COLO668 (cell line): ENCODE results near the gene DLGAP4.

Experiments used
- DNase-seq: peaks from one replicate; lab custom pipeline; 2025; ENCODE audit not compliant: unreplicated experiment; lab: John Stamatoyannopoulos, UW

DLGAP4 gene, protein sequence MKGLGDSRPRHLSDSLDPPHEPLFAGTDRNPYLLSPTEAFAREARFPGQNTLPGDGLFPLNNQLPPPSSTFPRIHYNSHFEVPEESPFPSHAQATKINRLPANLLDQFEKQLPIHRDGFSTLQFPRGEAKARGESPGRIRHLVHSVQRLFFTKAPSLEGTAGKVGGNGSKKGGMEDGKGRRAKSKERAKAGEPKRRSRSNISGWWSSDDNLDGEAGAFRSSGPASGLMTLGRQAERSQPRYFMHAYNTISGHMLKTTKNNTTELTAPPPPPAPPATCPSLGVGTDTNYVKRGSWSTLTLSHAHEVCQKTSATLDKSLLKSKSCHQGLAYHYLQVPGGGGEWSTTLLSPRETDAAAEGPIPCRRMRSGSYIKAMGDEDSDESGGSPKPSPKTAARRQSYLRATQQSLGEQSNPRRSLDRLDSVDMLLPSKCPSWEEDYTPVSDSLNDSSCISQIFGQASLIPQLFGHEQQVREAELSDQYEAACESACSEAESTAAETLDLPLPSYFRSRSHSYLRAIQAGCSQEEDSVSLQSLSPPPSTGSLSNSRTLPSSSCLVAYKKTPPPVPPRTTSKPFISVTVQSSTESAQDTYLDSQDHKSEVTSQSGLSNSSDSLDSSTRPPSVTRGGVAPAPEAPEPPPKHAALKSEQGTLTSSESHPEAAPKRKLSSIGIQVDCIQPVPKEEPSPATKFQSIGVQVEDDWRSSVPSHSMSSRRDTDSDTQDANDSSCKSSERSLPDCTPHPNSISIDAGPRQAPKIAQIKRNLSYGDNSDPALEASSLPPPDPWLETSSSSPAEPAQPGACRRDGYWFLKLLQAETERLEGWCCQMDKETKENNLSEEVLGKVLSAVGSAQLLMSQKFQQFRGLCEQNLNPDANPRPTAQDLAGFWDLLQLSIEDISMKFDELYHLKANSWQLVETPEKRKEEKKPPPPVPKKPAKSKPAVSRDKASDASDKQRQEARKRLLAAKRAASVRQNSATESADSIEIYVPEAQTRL

DNA sequence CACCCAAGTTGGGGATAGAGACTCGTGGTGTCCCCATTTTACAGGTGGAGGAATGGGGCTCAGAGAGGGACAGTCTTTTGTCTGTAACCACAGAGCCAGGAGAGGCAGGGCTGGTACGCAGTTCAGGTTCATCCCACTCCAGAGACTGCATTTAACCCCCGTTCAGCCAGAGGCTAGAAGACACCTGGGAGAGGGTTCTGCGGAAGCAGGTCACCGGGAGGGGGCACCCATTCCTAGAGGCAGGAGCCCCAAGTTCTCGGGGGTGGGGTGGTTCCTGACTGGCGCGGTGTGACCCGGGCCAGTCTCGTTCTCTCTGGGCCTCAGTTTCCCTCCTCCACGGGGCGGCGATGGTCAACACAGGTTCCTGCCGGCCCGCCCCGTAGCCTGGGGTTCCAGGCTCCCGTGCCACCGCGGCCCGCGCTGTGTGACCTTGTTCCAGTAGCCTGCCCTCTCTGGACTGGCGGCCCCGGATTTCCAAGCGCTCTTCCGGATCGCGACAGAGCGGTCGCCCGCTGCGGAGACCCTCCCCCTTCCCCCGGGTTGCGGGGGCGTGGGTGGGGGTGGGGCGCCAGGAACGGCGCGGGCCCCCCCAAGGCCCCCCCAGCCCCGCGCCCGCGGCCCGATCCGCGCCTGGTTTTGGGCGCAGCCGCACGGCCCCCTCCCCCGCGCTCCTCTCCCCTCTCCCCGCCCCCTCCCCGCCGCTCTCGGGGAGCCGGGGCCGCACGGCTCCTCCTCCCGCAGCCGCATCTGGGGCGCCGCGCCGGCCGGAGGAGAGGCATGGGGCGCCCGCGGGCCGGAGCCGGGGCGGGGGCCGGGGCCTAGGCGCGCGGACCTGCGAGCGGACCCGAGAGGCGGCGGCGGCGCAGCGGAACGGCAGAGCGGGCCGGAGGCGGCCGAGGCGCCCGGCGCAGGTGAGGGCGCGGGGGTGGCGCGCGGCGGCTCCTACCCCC, at the start of gene DLGAP4:
TSS of gene DLGAP4 (plus strand) at position 738 of the 950 bp plus-strand sequence. CDS start 125,379 bp downstream, outside the sequence.
- peak; percentile 23 for DNase-seq

DNA sequence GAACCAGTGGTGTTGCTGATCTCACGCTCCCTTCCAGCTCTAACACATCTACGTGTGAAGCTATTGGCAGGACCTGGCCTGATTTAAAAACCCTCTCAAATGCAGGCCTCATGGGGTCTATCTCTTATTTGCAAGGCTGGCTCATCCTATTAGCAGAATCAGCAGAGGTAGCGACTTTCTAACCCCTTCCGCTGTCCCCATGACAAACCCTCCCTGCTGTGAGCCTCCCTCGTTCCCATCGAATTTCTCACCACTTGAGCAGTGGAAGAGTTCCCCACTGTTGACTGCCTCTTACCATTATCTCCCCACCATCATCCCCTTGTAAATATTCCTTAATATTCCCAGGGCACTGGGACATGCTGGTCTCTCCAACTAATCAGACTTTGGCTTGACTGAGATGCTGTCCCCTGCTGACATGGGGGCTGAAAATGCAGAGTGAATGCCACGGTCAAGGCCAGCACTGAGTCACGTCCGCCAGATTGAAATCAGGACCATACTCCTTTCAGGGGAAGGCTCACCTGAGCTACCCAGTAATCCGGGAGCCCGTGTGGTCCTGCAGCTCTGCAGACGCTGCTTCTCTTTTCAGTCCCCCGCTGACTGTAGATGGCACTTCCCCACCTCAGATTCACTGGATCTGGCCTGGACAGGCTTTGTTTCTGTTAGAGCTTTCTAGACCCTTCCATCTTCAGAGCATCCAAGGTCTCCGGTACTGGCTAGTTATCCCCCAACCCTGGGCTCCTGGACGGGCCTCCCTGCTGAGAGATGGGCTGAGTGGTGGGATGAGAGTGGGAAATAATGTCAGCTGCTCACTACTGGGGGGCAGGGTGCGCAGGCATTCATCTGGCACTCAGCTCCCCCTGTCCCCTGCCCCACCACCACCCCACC, 46.7 kb upstream of the DLGAP4 start:
- no peak for DNase-seq

DNA sequence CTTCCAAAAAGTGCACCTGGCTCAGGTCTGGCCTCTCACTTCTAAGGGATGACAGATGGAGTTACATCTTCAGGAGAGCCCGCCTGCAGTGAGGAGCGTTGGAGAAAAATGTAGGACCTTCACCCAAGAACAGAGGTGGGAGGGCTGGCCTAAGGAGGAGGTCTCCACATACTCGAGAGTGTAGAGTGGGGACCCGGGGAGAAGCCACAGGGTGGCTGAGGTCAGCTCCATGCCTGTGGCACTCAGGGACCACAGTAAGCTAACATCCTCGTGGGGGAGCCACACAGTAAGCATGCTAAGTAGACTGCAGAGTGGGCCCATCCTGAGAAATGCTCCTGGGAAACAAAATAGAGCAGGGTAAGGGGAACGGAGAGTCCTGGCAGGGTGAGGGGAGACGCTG, 45.8 kb upstream of the DLGAP4 start:
- no peak for DNase-seq

DNA sequence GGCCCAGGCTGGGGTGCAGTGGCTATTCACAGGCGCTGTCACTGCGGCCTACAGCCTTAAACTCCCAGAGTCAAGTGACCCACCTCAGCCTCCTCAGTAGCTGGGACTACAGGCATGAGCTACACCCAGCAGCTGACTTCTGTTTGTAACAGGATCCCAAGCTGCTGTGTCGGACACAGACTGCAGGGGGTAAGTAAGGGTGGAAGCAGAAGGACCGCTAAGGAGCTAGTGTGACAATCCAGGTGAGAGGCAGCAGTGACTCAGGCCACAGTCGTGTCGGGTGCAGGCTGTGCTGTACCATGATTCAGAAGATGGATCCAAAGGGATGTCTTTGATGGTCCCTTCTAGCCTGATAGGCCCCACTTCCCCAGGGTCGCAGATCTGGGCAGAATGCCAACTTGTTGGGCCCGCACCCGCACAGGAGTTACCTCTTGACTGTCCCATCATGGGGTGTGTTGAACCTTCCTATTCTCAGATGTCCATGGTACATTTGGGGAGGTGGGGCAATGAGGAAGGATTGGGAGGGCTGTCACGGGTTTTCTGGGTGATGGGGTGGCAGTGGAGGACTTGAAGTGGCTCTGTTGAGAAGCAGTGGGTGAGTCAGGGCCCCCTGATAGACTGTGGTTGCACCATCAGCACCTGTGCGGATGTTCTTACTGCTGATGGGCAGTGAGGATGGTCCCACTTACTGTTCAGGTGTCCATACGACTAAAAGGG, 44.6 kb upstream of the DLGAP4 start:
- no peak for DNase-seq

DNA sequence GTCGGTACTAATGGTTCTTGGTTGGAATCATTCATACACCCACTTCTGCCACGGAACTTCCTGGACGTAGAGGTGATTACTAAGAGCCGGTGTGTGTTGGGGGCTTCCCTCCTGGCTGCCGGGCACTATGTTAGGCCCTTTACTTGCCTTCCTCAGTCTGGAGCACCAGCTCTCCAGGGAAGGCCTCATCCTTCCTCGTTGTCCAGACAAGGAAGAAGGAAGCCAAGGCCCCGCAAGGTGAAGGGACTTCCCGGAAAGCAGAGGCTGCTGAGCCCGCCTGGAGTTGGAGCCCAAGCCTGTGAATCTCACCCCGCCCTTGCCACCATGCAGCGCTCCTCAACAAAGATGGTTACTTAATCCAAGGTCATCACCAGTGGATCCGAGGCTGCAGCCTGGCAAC, 43.7 kb upstream of the DLGAP4 start:
- no peak for DNase-seq

DNA sequence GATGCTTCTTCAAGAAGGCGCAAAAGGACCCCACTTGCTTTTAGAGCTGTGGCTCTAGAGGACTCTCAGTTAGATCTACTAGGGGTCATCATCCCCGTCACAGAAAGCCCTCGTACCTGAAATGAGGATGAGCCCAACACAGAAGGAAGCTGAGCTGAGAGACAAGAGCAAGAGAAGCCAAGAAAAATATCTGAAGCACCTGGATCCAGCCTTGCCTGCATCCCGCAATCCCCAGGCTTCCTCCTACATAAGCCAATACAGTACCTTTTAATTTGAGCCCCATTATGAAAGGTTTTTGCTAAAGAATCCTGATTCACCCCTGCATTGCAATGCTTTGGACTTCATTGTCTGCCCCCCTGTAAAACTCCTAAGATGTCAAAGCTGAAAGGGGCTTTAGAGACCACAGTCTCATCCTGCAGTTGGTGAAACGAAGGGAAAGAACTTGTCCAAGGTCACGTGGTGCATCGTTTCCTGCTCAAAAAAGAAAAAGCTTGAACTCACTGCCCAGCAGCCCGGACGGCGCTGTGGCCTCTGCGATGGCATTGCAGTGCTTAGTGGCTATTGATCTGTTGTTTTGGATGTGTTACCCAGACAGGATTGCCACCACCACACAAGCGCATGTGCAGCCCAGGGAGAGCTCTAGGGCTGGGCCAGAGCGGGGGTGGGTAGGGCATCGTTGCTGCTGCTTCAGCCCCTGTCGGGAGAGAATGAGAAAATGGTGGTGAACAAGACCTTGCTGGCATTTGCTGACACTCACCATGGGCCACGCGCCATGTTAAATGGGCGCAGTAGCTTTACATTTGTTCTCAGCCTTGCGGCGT, 41.5 kb upstream of the DLGAP4 start:
- no peak for DNase-seq

DNA sequence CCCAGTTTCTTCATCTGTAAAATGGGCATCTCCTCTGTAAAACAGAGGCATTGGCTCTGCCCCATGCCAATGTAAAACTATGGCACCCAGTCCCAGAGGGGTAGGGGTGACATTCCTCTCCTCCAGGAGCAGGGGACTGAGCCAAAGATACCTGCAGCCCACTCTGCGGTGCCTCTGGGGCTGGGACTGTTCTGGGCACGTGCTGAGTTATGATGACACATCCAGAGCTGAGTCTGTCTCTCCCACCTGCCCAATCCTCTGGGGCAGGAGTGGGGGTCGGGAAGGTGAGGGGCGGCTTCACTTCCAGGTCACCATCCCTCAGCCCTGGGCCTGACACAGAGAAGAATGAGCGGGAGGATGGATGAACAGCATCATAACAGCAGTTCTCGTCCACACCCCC, 40.0 kb upstream of the DLGAP4 start:
- DNase-seq, result no peak

DNA sequence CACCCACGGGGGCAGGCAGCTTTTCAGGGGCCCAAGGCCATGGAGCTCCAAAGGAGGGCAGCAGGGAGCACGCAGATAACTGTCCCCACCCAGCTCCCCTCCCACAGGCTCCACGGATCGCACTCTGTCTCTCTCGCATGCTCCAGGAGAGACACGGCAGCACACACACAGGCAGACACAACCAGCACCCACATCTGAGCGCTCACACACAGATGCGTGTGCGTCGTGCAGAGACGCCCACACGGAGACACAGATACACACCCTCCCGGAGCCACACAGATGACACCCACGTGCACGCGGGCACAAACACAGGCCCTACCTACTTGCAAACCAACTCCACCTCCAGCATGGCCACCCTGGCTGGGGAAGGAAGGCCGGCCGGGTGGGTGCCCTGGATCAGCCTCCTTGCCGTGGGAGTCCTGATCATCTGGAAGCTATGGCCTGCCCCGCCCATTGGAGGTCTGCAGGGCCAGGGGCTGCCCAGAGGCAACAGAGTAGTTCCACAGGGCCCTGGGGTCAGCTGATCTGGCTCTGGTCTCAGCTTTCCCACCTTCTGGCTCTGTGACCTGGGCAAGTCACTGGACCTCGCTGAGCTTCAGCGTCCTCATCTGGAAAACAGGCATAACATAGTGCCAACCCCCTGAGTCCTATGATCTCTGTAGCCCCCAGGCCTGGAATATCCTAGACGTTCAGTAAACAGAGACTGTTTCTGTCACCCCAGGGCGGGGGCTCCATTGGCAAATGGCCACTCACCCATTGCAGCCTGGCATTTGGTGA, 38.3 kb upstream of the DLGAP4 start:
- no peak for DNase-seq

DNA sequence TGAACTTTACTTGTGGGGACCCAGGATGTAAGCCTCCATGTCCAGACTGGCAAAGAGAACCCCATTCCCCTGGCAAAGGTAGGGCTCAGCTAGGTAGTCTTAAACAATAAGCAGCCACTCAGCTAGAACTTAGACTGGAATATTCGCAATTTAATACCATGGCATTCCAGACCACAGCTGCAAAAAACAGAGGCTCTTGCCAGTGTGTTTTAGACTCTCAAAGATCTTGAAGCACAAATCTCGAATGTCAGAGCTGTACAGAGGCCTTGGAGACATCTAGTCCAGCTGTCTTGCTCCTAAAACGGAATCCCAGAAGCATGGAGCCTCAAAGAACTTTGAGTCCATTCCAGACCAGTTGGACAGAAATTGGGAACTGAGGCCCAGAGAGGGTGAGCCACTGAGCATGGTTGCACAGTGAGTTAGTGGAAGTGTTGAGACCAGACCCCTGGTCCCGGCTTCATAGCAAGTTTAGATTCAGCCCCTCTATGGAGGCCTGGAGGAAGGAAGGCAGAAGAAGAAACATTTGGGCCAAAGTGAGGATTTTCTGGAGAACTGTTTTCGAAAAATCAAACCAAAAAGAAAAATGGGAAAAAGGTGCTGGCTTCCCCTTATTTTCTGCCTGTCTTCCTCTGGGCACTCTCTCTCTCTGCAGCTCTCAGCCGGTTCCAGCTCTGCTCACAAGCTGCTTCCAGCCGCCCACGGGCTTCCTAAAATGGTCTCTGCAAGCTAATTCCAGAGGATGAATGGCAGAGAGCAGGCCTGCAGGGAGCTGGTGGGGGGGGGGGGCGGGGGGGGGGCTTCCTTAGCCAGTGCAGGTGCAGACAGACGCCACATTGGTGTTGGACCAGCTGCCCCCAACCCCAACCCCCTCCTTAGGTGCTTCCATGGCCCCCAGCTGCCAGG, 37.4 kb upstream of the DLGAP4 start:
- DNase-seq, result no peak

DNA sequence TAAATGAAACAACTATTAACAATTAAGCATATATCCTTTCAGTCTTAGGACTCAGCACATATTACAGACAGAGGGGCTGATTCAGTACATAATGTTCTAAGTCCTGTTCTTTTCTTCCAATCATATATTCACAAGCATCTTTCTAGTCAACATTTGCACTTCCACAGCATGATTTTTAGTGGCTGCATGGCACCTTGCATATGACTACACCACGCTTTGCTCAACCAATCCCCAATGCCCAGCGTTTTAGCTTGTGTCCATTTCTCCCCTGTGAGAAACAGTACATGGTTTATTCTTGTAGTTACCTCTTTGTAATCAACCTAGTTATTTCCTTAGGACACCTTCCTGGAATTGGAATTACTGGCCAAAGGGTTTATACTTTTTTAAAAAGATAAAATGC, 36.6 kb upstream of the DLGAP4 start:
- no peak for DNase-seq

DNA sequence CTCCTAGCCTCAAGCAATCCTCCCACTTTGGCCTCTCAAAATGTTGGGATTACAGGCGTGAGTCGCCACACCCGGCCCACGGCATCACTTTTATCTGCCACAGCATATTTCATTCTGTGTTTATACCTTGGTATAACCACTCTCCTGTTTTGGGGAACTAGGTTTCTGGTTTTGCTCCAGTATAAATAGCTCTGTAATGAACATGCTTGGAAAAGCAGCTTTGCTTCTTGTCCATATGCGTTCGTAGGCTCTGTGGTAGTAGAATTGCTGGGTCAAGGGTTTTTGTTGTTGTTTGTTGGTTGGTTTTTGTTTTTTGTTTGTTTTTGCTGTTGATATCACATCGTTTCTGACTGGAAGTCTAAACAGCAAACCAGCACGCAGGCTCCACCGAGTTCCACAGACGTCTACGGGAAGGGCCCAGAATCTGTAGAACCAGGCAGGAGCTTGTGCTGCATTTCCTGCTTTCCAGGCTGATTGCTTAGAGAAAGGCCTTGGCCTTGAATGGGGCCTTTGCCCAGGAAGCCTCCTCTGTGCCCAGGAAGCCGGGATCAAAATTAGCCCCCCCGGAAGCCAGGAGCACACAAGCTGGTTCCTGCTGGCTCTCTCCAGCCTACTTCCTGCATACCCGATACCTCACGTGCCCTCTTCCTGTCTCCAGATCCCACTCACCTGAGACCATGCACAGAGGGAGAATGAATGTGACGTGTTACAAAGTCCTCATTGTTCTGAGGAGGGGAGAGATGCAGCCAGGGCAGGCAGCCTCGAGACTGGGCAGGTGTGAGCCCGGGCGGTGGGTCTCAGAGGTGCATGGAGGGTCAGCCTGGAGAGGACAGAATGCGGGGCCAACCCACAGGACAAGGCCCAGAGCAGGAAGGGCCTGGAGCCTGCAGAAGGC, 35.1 kb upstream of the DLGAP4 start:
- DNase-seq, result no peak

DNA sequence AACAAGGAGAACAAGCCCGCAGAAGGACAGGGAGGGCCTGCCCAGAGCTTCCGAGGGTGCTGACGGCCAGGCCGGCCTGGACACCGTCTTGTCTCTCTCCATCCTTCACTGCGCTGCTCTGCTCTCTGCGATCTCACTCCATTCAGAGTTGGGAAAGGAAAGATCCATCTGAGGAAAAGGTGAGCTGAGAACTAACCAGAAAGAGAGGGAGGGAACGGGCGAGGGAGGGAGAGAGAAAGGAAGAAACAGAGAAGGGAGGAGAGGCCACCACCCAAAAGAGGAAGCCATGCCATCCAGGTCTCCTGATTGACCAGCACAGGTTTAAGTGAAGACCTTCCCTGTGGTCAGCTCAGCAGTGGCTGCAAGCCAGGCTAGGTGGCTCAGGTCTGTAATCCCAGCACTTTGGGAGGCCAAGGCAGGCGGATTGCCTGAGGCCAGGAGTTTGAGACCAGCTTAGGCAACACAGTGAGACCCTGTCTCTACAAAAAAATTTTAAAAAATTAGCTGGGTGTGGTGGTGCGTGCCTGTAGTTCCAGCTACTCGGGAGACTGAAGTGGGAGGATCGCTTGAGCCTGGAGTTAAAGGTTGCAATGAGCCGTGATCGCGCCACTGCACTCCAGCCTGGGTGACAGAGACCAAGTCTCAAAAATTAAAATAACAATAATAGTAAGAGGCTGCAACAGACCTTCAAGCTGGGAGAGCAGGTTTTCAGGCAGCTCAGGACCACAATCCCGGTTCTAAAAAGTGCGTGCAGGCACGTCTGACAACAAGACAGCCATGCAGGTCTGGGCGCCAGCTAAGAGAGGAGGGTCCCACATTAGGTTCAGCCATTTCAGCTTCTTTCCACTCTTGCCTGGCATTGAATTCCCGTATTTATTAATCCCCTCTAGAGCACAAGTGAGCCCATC, 34.2 kb upstream of the DLGAP4 start:
- no peak for DNase-seq

DNA sequence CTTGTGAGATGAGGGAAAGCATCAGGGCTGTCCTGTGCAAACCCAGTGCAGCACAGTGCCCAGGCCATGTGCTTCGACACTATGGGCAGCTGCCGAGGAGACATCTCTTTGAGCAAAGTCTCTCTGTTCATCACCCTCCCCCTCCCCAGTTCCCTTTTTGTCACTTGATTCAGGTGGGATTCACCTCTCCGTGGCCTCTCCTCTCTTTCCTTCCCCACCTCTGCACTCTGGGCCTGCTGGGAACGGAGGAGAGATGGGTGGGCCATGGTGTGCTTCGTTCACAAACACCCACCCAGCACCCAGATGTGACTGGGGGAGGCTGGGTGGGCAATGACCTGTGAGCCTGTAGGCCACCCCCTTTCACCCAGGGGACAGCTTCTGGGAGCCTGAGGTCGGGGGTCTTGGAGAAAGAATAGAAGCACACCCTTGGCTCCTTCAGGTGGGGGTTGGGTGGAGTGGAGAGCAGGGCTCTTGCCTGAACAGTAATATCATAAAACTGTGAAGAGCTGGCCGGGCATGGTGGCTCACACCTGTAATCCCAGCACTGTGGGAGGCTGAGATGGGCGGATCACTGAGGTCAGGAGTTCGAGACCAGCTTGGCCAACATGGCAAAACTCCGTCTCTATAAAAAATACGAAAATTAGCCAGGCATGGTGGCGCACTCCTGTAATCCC, 33.5 kb upstream of the DLGAP4 start:
- DNase-seq, result no peak
